ENCODE results near the gene ABHD12B. TPM values are rescaled to one million over a fixed set of nuclear protein-coding genes. Genes with fewer than 3 reads are reported as not detected.

The ABHD12B gene
- total and polyA plus RNA-seq, 2 donors, result 1.0 to 1.5 TPM

DNA sequence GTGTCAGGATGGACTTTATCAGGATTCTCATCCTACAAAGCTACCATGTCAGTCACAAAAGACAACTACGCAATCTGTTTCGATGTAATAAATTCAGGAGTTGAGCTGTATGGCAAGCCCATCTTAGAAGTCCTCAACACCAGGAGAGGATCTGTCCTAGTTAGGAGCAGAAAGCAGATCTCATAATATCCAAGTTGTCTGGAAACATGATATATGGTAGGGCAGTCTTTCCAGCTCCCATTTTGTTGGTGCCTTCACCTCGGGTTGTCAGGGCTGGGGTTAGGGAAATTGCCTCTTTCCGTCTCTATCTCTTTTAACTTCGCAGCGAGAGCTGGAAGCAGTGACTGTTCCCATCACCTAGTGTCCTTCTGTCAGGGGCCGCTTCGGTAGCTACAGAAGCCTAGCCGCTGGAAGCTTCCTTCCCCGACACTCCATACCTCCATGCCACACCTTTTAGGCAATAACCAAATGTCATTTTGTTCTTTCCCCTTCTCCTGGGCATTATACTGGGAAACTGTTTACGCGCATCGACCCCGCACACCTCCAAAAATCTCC is 42.3 kb upstream of the ABHD12B start:
- WGBS, result 14% methylated on average over 14 of the region's 14 CpGs
- peaks cover 17 to 23% of the 10 kb centered on the region in 2 donors for H3K4me1 ChIP-seq (ENCODE audit: control insufficient read depth in 2 of 2, insufficient read depth in 2 of 2, low read length in 2 of 2)
- H3K27ac ChIP-seq (ENCODE audit: low read depth in 1 of 2, low read length in 1 of 2), result peak overlapping the region; percentile 19 to 84
- H3K9me3 ChIP-seq (ENCODE audit: control insufficient read depth in 2 of 2, insufficient read depth in 1 of 2, low read length in 1 of 2), result peaks cover 0 to 2% of the 10 kb centered on the region in 2 donors
- H3K4me3 ChIP-seq (ENCODE audit: low read length in 2 of 2), result peak overlapping the region; percentile 77 to 95
- DNase-seq (ENCODE audit: low read depth in 6 of 9, low spot score in 9 of 9), result no peak
- H3K36me3 ChIP-seq (ENCODE audit: control insufficient read depth in 2 of 2, insufficient read depth in 2 of 2, low read length in 1 of 2), result peaks cover 0 to 7% of the 10 kb centered on the region in 2 donors
- peaks cover 0 to 8% of the 10 kb centered on the region in 2 donors for H3K27me3 ChIP-seq (ENCODE audit: control insufficient read depth in 2 of 2, insufficient read depth in 1 of 2, low read length in 1 of 2)

GRCh38 chr14:50830044-50830931 is 41.6 kb upstream of the ABHD12B start:
- DNase-seq (ENCODE audit: low read depth in 6 of 9, low spot score in 9 of 9), result peak in 5 of 9 donors; percentile 37 to 73 (median 43)
- peaks cover 0 to 7% of the 10 kb centered on the region in 2 donors for H3K36me3 ChIP-seq (ENCODE audit: control insufficient read depth in 2 of 2, insufficient read depth in 2 of 2, low read length in 1 of 2)
- under 1% methylated on average over 93 of the region's 93 CpGs for WGBS
- H3K9me3 ChIP-seq (ENCODE audit: control insufficient read depth in 2 of 2, insufficient read depth in 1 of 2, low read length in 1 of 2), result peaks cover 0 to 2% of the 10 kb centered on the region in 2 donors
- peak overlapping the region; percentile 59 to 95 for H3K27ac ChIP-seq (ENCODE audit: low read depth in 1 of 2, low read length in 1 of 2)
- peaks cover 11 to 26% of the 10 kb centered on the region in 2 donors for H3K4me1 ChIP-seq (ENCODE audit: control insufficient read depth in 2 of 2, insufficient read depth in 2 of 2, low read length in 2 of 2)
- H3K27me3 ChIP-seq (ENCODE audit: control insufficient read depth in 2 of 2, insufficient read depth in 1 of 2, low read length in 1 of 2), result peaks cover 0 to 8% of the 10 kb centered on the region in 2 donors
- peak overlapping the region; percentile 77 to 95 for H3K4me3 ChIP-seq (ENCODE audit: low read length in 2 of 2)

- WGBS, result under 1% methylated on average over 97 of the region's 97 CpGs
- DNase-seq (ENCODE audit: low read depth in 6 of 9, low spot score in 9 of 9), result peak in 6 of 9 donors; percentile 49 to 84 (median 65)
- peaks cover 0 to 7% of the 10 kb centered on the region in 2 donors for H3K36me3 ChIP-seq (ENCODE audit: control insufficient read depth in 2 of 2, insufficient read depth in 2 of 2, low read length in 1 of 2)
- H3K27me3 ChIP-seq (ENCODE audit: control insufficient read depth in 2 of 2, insufficient read depth in 1 of 2, low read length in 1 of 2), result peaks cover 0 to 8% of the 10 kb centered on the region in 2 donors
- peaks cover 0 to 4% of the 10 kb centered on the region in 2 donors for H3K9me3 ChIP-seq (ENCODE audit: control insufficient read depth in 2 of 2, insufficient read depth in 1 of 2, low read length in 1 of 2)
- H3K4me3 ChIP-seq (ENCODE audit: low read length in 2 of 2), result peak within 1 kb of the TSS; percentile 77 to 95
- peaks cover 9 to 32% of the 10 kb centered on the region in 2 donors for H3K4me1 ChIP-seq (ENCODE audit: control insufficient read depth in 2 of 2, insufficient read depth in 2 of 2, low read length in 2 of 2)
- peak within 1 kb of the TSS; percentile 74 to 95 for H3K27ac ChIP-seq (ENCODE audit: low read depth in 1 of 2, low read length in 1 of 2)
Observed at GRCh38 chr14:50830932-50831725, 40.7 kb upstream of the ABHD12B start, which contains the start of gene NIN. TSS of gene NIN (minus strand) at chr14:50831162. CDS start at chr14:50822056, 9,106 bp downstream.

DNA sequence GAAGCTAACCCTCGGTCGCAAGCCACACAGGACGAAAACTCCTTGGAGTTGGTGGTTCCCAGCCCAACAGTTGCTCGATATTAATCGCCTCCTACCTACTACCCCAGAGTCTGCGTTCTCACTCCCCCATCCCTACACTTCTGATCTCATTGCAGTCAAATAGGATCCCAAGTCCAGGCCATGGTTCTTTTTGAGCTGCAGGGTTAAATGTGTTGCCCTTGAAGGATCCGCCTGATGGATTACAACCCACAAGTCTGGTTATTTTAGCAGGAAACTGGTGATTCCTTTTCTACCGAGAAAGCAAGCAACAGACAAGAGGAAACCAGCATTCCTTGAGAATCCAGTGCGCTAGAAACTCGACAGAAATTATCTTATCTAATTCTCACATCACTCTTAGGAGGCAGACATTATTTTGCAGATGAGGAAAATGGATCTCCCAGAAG is 40.1 kb upstream of the ABHD12B start:
- Histone ChIP-seq H3K27ac (ENCODE audit: low read depth in 1 of 2, low read length in 1 of 2) (peak overlapping the region; percentile 74 to 91), H3K4me3 (ENCODE audit: low read length in 2 of 2) (peak overlapping the region; percentile 75 to 95), H3K27me3 (ENCODE audit: control insufficient read depth in 2 of 2, insufficient read depth in 1 of 2, low read length in 1 of 2) (peaks cover 0 to 8% of the 10 kb centered on the region in 2 donors), H3K9me3 (ENCODE audit: control insufficient read depth in 2 of 2, insufficient read depth in 1 of 2, low read length in 1 of 2) (peaks cover 0 to 4% of the 10 kb centered on the region in 2 donors), H3K4me1 (ENCODE audit: control insufficient read depth in 2 of 2, insufficient read depth in 2 of 2, low read length in 2 of 2) (peaks cover 9 to 32% of the 10 kb centered on the region in 2 donors), H3K36me3 (ENCODE audit: control insufficient read depth in 2 of 2, insufficient read depth in 2 of 2, low read length in 1 of 2) (peaks cover 0 to 3% of the 10 kb centered on the region in 2 donors)
- 4% methylated on average over 10 of the region's 10 CpGs for WGBS
- DNase-seq (ENCODE audit: low read depth in 6 of 9, low spot score in 9 of 9), result no peak

GRCh38 chr14:50832935-50833630 is 38.8 kb upstream of the ABHD12B start:
- no peak overlapping the region for H3K4me3 ChIP-seq (ENCODE audit: low read length in 2 of 2)
- peaks cover 0 to 8% of the 10 kb centered on the region in 2 donors for H3K27me3 ChIP-seq (ENCODE audit: control insufficient read depth in 2 of 2, insufficient read depth in 1 of 2, low read length in 1 of 2)
- H3K4me1 ChIP-seq (ENCODE audit: control insufficient read depth in 2 of 2, insufficient read depth in 2 of 2, low read length in 2 of 2), result peaks cover 9 to 32% of the 10 kb centered on the region in 2 donors
- H3K36me3 ChIP-seq (ENCODE audit: control insufficient read depth in 2 of 2, insufficient read depth in 2 of 2, low read length in 1 of 2), result no peaks in the 10 kb centered on the region
- DNase-seq (ENCODE audit: low read depth in 6 of 9, low spot score in 9 of 9), result no peak
- 95% methylated on average over 6 of the region's 6 CpGs for WGBS
- H3K27ac ChIP-seq (ENCODE audit: low read depth in 1 of 2, low read length in 1 of 2), result no peak overlapping the region
- H3K9me3 ChIP-seq (ENCODE audit: control insufficient read depth in 2 of 2, insufficient read depth in 1 of 2, low read length in 1 of 2), result peaks cover 0 to 4% of the 10 kb centered on the region in 2 donors

GRCh38 chr14:50834802-50835276 is 37.0 kb upstream of the ABHD12B start:
- DNase-seq (ENCODE audit: low read depth in 6 of 9, low spot score in 9 of 9), result no peak
- Histone ChIP-seq H3K27ac (ENCODE audit: low read depth in 1 of 2, low read length in 1 of 2) (no peak overlapping the region), H3K9me3 (ENCODE audit: control insufficient read depth in 2 of 2, insufficient read depth in 1 of 2, low read length in 1 of 2) (peaks cover 0 to 4% of the 10 kb centered on the region in 2 donors), H3K4me3 (ENCODE audit: low read length in 2 of 2) (no peak overlapping the region), H3K27me3 (ENCODE audit: control insufficient read depth in 2 of 2, insufficient read depth in 1 of 2, low read length in 1 of 2) (peaks cover 0 to 6% of the 10 kb centered on the region in 2 donors), H3K4me1 (ENCODE audit: control insufficient read depth in 2 of 2, insufficient read depth in 2 of 2, low read length in 2 of 2) (peaks cover 0 to 22% of the 10 kb centered on the region in 2 donors), H3K36me3 (ENCODE audit: control insufficient read depth in 2 of 2, insufficient read depth in 2 of 2, low read length in 1 of 2) (no peaks in the 10 kb centered on the region)
- WGBS, result 95% methylated on average over 5 of the region's 5 CpGs

DNA sequence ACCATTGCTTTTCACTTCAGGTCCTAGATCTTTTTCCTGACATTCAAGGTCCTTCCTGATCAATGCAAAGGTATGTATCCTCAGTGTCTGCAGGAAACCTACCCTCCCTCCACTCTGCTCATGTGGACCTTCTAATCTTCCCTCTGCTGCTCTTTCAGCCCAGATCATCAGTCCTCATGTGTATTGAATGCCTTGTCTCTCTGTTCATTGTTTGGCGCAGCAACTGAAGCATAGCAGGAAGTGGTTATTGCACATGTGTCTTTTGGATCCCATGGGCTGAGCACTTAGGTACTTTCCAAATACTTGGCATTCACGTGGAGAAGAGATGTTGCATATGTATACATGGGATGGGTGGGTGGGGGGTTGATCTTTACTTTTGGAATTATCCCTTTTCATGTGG is 36.6 kb upstream of the ABHD12B start:
- Histone ChIP-seq H3K4me3 (ENCODE audit: low read length in 2 of 2) (no peak overlapping the region), H3K4me1 (ENCODE audit: control insufficient read depth in 2 of 2, insufficient read depth in 2 of 2, low read length in 2 of 2) (peaks cover 0 to 22% of the 10 kb centered on the region in 2 donors), H3K27ac (ENCODE audit: low read depth in 1 of 2, low read length in 1 of 2) (no peak overlapping the region), H3K36me3 (ENCODE audit: control insufficient read depth in 2 of 2, insufficient read depth in 2 of 2, low read length in 1 of 2) (no peaks in the 10 kb centered on the region), H3K27me3 (ENCODE audit: control insufficient read depth in 2 of 2, insufficient read depth in 1 of 2, low read length in 1 of 2) (peaks cover 0 to 1% of the 10 kb centered on the region in 2 donors), H3K9me3 (ENCODE audit: control insufficient read depth in 2 of 2, insufficient read depth in 1 of 2, low read length in 1 of 2) (peaks cover 0 to 2% of the 10 kb centered on the region in 2 donors)
- DNase-seq (ENCODE audit: low read depth in 6 of 9, low spot score in 9 of 9), result peak in 2 of 9 donors; percentile 45 to 79
- 2% methylated on average over 2 of the region's 2 CpGs for WGBS

GRCh38 chr14:50836515-50836914 is 35.3 kb upstream of the ABHD12B start:
- Histone ChIP-seq H3K27me3 (ENCODE audit: control insufficient read depth in 2 of 2, insufficient read depth in 1 of 2, low read length in 1 of 2) (no peaks in the 10 kb centered on the region), H3K4me1 (ENCODE audit: control insufficient read depth in 2 of 2, insufficient read depth in 2 of 2, low read length in 2 of 2) (peaks cover 0 to 19% of the 10 kb centered on the region in 2 donors), H3K27ac (ENCODE audit: low read depth in 1 of 2, low read length in 1 of 2) (no peak overlapping the region), H3K36me3 (ENCODE audit: control insufficient read depth in 2 of 2, insufficient read depth in 2 of 2, low read length in 1 of 2) (no peaks in the 10 kb centered on the region), H3K9me3 (ENCODE audit: control insufficient read depth in 2 of 2, insufficient read depth in 1 of 2, low read length in 1 of 2) (peaks cover 0 to 2% of the 10 kb centered on the region in 2 donors), H3K4me3 (ENCODE audit: low read length in 2 of 2) (no peak overlapping the region)
- 95% methylated on average over 5 of the region's 5 CpGs for WGBS
- DNase-seq (ENCODE audit: low read depth in 6 of 9, low spot score in 9 of 9), result no peak

All from thymus (tissue), 11 donors.